ENCODE results near the gene PDE5A. TPM values are rescaled to one million over a fixed set of nuclear protein-coding genes. Genes with fewer than 3 reads are reported as not detected.
A peak's percentile ranks its signal among the peaks of the same experiment; 100 is the strongest.
"Not testable (repeated sequence)": the region's sequence is repeated elsewhere in the genome, so short reads cannot be mapped to it uniquely, and the experiment has no call there.

PDE5A gene
- total RNA-seq, 1 donor from 2014 or later = 7.6 TPM

- no peak for DNase-seq
- no peak for ATAC-seq
- intact Hi-C loops (cut with micrococcal nuclease) = no loop called here
Observed at GRCh38 chr4:119648398-119648797, 19.8 kb upstream of the PDE5A start.

DNA sequence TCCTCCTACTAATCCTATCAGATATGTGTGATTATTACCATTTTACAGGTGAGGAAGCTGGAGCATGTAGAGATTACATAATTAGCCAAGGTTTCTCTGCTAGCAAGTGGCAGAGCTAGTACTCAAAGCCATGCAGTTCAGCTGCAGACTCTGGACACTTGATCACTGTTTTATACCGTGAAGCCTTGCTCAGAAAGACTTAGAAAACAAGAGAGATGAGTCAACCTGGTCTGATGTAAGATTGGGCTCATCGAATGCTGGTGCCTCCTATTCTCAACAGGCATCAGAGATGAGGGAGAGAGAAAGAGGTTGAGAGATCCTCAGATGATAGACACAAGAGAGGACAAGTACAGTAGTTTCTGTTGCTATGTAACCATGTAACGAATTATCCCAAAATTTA lies 19.0 kb upstream of the PDE5A start:
- ATAC-seq = no peak
- intact Hi-C loops (cut with micrococcal nuclease) = no loop called here
- DNase-seq = no peak

GRCh38 chr4:119646347-119647071 lies 17.9 kb upstream of the PDE5A start:
- intact Hi-C loops (cut with micrococcal nuclease) = no loop called here

GRCh38 chr4:119643306-119644042 lies 14.9 kb upstream of the PDE5A start:
- ATAC-seq (no peak), DNase-seq (no peak)
- intact Hi-C loops (cut with micrococcal nuclease) = no loop called here

More at GRCh38 chr4:119646347-119647071, 17.9 kb upstream of the PDE5A start:
- DNase-seq = peak; percentile 31
- peak; percentile 94 for ATAC-seq

- intact Hi-C loops (cut with micrococcal nuclease) = no loop called here
- DNase-seq = no peak
- no peak for ATAC-seq
Observed at GRCh38 chr4:119641765-119642164, 13.2 kb upstream of the PDE5A start.

DNA sequence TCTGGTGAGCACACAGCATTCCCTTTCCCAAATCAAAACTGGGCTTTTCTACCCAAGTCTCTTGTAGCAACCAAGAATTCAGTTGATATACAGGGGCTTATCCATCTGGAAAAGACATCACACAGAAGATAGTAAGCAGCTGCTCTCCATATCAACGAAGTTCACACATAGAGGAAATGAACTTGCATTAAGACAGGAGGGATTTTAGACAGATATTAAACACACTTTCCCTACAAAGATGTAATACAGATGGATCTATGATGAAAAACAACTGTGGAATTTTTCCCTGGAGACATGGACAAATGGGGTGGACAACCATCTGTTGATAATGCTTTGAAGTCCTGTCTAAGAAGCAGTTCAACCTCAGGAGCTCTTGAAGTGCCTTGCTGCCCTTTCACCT lies 9.8 kb upstream of the PDE5A start:
- intact Hi-C loops (cut with micrococcal nuclease) = no loop called here

DNA sequence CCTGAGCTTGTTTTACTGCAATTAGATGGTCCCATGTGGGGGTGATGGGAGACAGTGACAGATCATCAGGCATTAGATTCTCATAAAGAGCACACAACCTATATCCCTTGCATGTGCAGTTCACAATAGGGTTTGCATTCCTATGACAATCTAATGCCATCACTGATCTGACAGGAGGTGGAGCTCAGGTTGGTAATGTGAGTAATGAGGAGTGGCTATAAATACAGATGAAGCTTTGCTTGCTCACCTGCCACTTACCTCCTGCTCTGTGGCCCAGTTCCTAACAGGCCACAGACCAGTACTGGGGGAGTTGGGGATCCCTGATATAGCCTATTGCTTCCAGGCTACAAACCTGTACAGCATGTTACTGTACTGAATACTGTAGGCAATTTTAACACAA lies 8.2 kb upstream of the PDE5A start:
- ATAC-seq; DNase-seq; intact Hi-C loops (cut with micrococcal nuclease): not testable (repeated sequence)

More for the DNA sequence above, 9.8 kb upstream of the PDE5A start:
- DNase-seq (no peak), ATAC-seq (peak; percentile 68)

DNA sequence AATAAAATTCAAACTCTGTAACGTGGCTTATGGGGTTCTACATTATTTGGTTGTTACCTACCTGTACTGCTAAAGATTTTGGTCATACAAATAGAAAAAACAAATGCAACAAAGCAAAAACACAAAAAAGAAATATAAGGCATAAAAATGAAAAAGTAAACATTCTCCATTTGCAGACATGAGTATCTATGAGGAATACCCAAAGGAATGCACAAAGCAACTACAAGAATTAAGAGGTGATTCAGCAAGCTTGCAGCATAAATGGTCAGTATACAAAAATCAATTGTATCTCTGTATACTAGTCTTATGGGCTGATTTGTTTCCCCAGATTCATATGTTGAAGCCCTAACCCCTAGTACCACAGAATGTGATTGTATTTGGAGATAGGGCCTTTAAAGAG lies 3.6 kb upstream of the PDE5A start:
- no peak for DNase-seq
- ATAC-seq = no peak
- intact Hi-C loops (cut with micrococcal nuclease) = no loop called here

- DNase-seq (no peak), ATAC-seq (peak; percentile 48)
- intact Hi-C loops (cut with micrococcal nuclease) = loop anchor here (5.0 kb wide), 1 partner anchor 72 kb away; no protein-coding TSS in a partner anchor
Observed at GRCh38 chr4:119629142-119629471, 503 bp upstream of the PDE5A start.

DNA sequence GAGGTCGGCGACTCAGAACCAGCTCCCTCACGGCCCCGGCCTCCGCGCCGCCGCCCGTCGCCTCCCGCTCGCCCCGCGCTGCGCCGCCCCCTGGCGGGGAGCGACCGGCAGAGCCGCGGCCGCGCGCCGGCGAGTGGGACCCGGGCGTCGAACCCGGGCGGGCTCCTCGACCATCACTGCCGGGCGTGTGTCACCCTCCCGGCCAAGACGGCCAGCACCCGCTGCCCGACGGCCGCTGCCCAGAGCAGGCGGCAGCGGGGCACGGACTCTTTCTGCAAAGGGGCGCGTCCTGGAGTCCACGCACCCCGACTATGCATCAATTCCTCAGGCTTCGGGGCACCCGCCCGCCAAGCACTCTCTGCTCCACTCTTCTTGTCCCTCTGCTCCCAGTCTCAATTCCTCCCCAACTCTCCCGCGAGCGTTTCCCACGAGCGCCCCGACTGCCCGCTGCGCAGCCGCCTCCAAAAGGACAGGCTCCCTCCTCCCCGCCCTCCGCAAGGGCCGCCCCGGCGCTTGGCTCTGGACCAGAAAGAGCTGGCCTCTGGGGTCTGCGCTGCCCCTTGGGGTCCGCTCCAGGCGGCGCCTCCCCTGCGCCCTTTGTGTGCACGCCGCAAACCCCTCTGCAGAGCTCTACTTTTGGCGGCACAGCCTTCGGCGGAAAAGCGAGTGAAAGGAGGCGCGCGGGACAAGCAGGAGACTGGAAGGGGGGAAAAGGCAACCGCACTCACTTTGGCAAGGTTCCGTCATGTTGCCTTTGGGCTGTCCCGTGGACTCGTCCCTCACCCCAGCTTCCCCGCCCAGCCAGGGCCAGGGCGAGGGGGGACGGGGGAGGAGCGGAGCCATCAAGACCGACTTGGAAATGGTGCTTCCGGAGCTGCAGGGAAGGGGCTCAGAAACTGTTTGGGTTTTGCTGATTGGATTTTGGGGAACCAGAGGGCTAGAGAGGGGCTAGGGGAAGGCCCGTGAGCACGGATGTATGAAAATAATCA lies 1.0 kb downstream of the PDE5A start:
- intact Hi-C loops (cut with micrococcal nuclease) = loop anchor here (5.0 kb wide), 1 partner anchor 70 kb away; no protein-coding TSS in a partner anchor
- peak; percentile 76 for DNase-seq

GRCh38 chr4:119626943-119627266 lies 1.7 kb downstream of the PDE5A start:
- DNase-seq (no peak), ATAC-seq (no peak)
- intact Hi-C loops (cut with micrococcal nuclease) = loop anchor here (5.0 kb wide), 1 partner anchor 70 kb away; no protein-coding TSS in a partner anchor

More for the DNA sequence above, 1.0 kb downstream of the PDE5A start:
- ATAC-seq = peak; percentile 79

DNA sequence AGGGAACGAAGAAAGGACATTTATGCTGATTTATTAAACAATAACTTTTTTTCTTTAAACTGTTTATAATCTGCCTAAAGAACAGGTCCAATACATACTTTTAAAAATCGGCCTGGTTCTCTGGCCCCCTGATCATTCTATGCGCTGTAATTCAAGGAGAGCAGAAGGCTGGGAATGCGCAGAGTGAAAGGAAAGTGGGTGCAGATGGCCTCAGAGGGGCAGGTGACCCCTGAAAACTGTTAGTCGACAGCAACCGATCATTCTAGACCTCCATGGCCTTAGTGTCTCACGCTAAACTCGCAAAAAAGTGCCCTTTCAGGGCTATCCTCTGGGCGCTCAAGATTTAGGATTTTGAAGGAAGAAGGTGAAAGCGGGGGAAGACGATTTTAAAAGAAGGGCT lies 2.2 kb downstream of the PDE5A start:
- DNase-seq (no peak), ATAC-seq (no peak)
- intact Hi-C loops (cut with micrococcal nuclease) = loop anchor here (5.0 kb wide), 1 partner anchor 69 kb away; no protein-coding TSS in a partner anchor

DNA sequence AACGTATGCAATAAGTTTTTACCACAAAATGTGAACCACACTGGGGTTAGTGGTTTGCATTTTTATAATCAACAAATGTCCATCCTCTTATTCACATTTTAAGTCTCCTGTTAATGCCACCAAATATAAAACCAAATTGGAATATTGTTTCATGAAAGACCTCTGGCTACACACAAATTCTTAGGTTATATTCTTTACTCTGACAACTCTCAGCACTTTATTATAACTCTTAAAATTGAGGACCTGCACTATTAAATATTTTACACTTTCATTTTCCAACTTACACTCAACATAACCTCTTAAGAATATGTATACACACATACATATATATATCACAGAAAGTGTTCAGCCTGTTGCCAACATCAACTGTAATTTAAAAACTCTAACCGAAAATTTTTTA lies 2.8 kb downstream of the PDE5A start:
- no peak for DNase-seq
- ATAC-seq = no peak
- intact Hi-C loops (cut with micrococcal nuclease) = loop anchor here (5.0 kb wide), 1 partner anchor 68 kb away; no protein-coding TSS in a partner anchor

GRCh38 chr4:119624356-119624755 lies 4.2 kb downstream of the PDE5A start:
- ATAC-seq = no peak
- no peak for DNase-seq
- intact Hi-C loops (cut with micrococcal nuclease) = no loop called here

DNA sequence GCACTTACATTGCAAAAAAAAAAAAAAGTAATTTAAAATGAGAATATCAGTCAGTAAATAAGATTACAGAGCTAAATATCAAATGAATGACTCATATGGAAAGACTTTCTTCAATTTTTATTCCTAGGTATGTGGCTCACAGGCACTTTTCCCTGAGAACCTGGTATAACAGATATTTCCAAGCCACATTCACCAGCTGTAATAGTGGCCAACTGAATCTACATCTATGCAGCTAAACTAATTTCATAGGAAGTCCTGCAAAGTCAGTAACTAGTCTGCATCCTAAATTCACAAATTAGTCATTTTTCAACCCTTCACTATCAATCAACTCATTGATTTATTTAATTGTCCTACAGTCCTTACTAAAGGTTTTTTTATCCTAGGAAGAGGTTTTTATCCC lies 5.6 kb downstream of the PDE5A start:
- no peak for DNase-seq
- intact Hi-C loops (cut with micrococcal nuclease) = no loop called here
- no peak for ATAC-seq

DNA sequence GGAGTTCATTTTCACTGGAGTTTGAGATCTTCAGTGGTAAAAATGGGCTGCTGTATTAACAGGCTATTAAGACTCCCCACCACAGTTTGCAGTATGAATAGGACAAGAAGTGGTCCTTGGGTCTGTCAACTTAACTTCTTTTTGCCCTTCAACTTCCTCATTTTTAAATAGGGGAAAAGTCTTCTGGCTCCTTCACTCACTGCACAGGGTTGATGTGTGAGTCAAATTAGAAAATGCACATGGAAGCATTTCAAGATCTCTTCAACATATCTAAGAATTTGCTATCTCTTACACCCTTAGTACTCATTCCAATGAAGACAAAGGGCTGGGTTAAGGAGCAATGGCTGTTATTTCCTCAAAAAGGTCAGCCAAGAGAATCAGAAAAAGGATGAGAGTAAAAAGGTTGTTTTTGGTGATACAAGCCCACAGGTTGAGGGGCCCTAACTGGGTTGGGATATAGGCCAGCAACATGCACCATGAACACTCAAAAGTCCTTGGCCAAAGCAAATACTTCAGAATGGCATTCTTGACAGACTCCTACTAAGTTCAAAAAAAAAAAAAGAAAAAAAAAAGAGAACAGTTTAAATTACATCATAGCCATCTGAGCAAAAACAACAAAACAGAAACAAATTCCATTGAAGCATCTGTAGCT lies 13.4 kb downstream of the PDE5A start:
- intact Hi-C loops (cut with micrococcal nuclease) = no loop called here
- no peak for DNase-seq
- no peak for ATAC-seq

DNA sequence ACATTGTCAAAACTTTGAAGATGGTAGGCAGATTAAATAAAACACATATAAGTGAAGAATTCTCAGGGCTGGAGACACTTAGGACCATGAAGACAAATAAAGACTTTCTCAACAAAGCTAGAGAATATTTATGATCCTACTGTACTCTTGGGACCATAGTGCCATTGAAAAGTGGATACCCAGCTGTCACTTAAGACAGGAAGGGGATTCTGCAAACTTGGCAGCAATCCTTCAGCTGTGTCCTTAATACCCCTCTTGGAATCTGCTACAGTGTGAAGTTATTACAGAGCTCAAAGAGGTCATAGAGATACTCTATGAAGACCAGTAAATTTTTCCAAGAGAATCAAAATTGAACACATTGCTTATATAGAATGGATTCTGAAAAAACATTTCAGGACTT lies 24.3 kb downstream of the PDE5A start:
- no peak for DNase-seq
- intact Hi-C loops (cut with micrococcal nuclease) = no loop called here
- ATAC-seq = no peak

GRCh38 chr4:119602366-119602765 lies 26.2 kb downstream of the PDE5A start:
- no peak for DNase-seq
- intact Hi-C loops (cut with micrococcal nuclease) = no loop called here
- no peak for ATAC-seq

- intact Hi-C loops (cut with micrococcal nuclease) = no loop called here
- no peak for ATAC-seq
- no peak for DNase-seq
Observed at GRCh38 chr4:119598521-119598920, 30.1 kb downstream of the PDE5A start.
